PC-9 (cell line): Measurements from ENCODE around the gene OR9G1.

Source experiments
- CTCF ChIP-seq: fragments of 200-600 bp; sonication (generic); conservative IDR thresholded peaks from 2 replicates; pipeline ENCODE4 v1.6.1; 2017; ENCODE audit warnings: mixed run types, antibody characterized with exemption, mild to moderate bottlenecking, moderate library complexity
- EZH2 ChIP-seq: fragments of 200-600 bp; sonication (generic); IDR thresholded peaks from 2 replicates; pipeline ENCODE4 v1.8.0; 2017; ENCODE audit warnings: antibody characterized with exemption, low read depth

DNA sequence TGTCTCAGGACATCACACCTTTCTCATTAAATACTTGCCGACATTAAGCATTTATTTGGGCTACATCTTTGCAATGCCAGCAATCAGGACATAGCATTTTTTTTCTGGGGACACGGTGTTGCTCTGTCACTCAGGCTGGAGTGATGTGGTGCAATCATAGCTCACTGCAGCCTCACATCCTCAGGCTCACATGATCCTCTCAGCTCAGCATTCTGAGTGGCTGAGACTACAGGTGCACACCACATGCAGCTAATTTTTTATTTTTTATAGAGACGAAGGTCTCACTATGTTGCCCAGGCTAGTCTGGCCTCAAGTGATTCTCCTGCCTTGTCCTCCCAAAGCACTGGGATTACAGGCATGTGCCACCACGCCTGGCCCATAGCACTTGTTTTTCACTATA, 21.6 kb downstream of the OR9G1 start:
- no peak for TF ChIP-seq CTCF
- TF ChIP-seq EZH2: no peak
